G401 (cell line): ENCODE measurements around the gene ADGRG7. TPM values are rescaled to one million over a fixed set of nuclear protein-coding genes. Genes with fewer than 3 reads are reported as not detected.

Experiments
- DNase-seq: peaks from one replicate; pipeline ENCODE4 v3.0.0-alpha.2; 2015; ENCODE audit warnings: low spot score
- in situ Hi-C: cut with HindIII; loops from 2 replicates; pipeline ENCODE4 v1.10.0; 2016; ENCODE audit warnings: low sequenced_read_pairs, mixed read lengths
- total RNA-seq: library from RNA; depleted of rRNA; stranded (reverse); fragments of >200 nt; shearing (Covaris generic); gene quantifications from 2 replicates; pipeline ENCODE4 v1.2.3, GENCODE V29; 2014

ADGRG7 gene
- total RNA-seq, 1 experiment from 2014 or later: not detected

DNA sequence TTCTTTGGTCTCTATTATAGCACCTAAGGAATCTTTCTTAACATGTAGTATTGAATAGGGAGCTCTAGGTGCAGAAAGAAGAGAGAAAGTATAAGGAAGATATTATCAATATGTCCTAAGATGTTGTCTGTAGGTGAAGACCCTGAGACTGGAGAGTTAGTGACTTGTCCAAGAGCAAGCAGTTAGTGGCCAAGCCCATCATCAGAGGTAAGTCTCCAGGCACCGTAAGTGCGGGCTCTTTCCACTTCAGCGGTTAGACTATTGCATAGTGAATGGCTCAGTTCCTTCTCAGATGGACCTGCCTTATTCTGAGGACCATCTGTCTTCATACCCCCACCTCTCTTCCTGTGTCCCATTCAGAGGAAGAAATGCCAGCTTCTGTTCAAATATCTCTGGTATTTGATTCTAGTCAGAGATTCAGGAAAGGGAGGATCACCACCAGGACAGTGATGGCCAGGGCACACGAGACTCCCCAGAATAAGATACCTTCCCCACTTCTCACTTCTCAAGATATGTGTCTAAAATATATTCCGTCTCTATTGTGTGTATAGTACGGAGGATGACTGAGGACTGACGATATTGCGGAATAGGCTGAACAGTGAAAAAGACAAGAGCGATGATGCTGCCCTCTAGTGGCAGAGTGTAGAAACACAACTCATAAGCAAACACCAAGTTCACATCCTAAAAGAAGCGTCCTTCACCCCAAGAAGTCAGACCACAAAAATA is 19.1 kb upstream of the ADGRG7 start:
- DNase-seq: peak; percentile 81
- in situ Hi-C loops: loop anchor here (25.0 kb wide), 2 partner anchors 128 to 253 kb away; partner anchors contain the start of gene NIT2

DNA sequence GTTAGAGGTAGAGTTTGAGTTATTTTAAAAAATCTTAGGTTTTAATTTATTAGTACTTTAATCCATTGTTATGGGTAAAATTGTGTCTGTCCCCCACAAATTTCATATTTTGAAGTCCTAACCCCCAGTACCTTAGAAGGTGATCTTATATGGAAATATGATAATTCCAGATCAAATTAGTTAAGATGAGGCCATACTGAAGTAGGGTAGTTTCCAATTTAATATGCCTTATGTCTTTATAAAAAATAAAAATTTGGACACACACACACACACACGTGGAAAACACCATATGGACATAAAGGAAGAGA is 18.6 kb upstream of the ADGRG7 start:
- in situ Hi-C loops: loop anchor here (25.0 kb wide), 2 partner anchors 128 to 253 kb away; partner anchors contain the start of gene NIT2
- no peak for DNase-seq

DNA sequence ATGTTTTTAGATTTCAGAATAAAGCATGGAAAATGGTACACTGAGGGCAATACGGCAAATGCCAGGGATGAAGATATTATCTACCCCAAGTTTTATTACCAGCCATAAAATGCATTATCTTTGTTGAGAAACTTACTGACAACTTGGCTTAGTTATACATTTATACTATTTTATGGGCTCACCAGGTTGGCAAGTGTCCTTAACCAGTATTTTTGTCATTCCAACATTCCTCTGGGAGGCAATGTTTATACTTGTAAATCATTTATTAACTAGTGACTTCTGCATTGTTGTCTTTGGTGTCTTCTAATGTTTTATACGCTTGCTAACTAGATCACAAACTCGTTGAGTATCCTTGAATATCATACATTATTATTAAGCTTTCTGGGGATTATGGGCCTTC is 18.0 kb upstream of the ADGRG7 start:
- DNase-seq: no peak
- in situ Hi-C loops: loop anchor here (25.0 kb wide), 2 partner anchors 129 to 254 kb away; partner anchors contain the start of gene NIT2

DNA sequence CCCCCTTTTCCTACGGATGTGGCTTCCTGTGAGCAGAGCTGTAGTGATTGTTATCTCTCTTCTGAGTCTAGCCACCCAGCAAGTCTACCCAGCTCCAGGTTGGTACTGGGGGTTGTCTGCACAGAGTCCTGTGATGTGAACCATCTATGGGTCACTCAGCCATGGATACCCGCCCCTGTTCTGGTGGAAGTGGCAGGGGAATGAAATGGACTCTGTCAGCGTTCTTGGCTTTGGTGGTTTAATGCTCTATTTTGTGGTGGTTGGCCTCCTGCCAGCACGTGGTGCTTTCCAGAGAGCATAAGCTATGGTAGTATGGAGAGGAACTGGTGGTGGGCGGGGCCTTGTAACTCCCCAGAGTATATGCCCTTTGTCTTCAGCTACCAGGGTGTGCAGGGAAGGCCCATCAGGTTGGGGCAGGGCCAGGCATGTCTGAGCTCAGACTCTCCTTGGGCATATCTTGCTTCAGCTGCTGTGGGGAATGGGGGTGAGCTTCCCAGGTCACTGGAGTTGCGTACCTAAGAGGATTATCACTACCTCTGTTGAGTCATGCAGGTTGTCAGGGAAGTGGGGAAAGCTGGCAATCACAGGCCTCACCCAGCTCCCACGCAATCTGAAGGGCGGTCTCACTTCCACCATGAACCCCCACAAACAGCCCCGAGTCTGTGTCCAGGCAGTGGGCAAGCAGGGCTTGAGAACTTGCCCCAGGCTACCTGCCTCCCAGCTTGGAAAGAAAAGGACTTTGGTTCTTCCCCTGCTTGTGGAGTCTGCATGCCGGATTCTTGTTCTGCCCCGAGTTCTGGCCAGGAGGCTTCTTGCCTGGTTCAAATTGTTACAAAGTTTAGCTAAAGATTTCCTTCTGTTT is 9.0 kb upstream of the ADGRG7 start:
- in situ Hi-C loops: no loop called here
- DNase-seq: no peak

DNA sequence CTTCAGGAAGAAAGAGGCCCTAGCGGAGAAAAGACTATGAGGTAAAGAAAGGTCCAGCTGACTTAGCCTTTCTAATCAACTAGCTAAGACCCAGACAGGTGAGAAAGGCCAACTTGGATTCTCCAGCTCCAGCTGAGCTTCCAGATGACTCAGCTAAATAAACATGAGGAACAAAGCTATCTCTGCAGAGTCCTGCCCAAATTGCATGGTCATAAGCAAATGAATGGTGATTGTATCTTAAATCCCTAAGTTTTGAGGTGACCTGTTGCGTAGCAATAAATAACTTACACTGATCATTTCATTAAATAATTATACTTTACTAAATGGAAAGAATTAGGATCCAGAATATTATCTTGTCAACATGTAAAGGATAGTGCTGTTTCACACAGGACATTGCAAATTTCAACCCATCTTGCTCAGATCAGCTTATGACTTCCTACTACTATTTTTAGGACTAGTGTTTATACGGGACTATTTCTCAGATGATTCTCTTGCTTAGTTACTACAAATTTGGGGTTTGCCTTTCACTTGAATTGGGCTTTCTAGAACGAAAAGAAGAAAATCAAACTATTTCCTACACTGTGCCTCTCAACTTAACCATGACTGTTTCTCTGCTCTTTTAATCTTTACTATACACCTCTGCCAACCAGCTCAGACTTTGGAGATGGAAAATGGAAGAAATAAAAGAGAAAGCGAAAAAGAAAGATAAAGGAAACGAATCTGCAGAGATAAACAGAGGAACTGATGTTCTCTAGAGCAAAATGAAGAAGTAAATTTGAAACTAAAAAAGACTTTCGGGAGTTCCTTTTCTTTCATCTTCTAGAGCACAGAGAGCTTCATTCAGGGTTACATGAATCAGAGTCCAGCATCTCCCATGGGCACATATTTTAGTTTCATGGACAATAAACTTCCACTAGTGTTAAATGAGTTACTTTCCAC is 6.6 kb upstream of the ADGRG7 start:
- in situ Hi-C loops: no loop called here
- no peak for DNase-seq

DNA sequence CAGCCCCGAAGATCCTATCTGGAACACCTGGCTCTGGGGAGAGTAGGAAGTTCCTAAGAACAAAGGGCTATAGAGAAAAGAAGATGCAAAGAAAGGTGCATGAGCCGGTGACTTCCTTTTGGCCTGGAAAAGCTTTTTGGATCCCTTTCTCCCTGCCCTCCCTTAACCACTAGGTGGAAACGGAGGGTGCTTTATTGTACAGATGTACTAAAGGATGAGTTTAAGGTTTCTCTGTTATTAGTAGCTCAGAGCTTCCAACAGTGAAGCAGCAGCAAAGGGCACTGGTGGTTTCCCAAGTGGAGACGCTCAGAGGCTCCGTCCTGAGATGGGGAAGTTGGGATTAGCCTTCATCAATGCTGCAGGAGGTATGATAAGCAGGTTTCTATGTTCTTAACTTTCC is 5.9 kb upstream of the ADGRG7 start:
- no peak for DNase-seq
- in situ Hi-C loops: no loop called here

DNA sequence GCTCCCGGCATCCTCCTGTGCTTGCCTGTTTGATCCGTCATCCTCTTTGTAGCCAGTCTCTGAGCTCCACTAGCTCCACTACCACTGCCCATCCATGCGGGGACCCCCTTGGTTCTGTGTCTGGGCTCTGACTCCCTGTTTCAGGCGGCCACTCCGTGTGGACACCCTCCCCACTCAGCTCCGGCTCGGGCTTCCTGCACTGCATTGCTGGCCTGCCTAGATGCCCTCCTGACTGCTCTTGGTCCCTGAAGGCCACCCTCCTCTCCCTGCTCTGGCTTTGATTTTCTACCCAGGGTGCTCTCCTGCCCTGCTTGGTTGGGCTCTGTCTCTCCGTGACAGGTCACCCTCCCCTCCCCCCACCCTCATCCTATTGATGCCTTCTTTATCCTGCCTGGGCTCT is 4.0 kb upstream of the ADGRG7 start:
- in situ Hi-C loops: no loop called here
- no peak for DNase-seq

DNA sequence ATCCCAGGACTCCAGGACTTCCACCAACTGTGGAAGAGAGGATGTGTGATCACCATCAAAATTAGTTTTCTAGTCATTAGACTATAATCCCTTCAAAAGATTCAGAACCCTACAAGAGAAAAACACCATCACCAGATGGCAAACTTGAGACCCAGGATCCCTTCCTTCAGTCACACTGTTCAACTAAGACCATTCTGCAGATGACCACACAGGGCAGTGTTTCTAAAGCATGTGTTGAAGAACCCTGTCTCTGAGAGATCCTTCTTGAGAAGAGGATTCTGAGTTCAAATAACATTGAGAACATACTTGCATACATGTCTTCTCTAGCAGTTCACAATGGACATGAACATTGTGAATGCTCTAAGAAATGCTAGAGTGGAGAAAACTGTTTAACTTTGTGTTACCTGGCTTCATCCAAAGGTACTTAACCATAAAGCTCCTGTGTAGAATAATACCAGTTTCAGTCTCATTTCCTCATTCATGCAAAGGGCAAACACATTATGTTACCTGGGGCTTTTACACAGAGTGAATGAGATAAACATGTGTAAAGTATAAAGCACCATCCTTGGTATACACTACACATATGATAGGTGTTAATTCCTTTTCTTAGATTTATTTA is 2.4 kb upstream of the ADGRG7 start:
- no peak for DNase-seq
- in situ Hi-C loops: no loop called here

DNA sequence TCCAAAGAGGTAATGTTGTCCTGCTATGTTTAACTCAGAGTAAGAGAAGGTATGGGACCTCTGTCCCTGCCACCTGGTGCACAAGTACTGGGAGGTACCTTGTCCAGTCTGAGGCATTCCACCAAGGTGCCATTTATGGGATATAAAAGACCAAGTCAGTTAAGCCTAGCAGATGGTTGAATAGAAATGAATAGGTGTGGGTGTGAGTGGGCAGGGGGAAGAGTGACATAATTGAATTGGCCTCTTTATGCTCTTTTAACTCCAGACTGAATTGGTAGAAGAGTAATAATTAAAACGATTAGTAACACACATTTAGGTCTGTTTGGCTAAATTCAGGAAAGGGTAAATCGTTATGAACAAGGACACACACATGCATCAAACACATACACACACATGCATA is 562 bp downstream of the ADGRG7 start:
- no peak for DNase-seq
- in situ Hi-C loops: no loop called here

DNA sequence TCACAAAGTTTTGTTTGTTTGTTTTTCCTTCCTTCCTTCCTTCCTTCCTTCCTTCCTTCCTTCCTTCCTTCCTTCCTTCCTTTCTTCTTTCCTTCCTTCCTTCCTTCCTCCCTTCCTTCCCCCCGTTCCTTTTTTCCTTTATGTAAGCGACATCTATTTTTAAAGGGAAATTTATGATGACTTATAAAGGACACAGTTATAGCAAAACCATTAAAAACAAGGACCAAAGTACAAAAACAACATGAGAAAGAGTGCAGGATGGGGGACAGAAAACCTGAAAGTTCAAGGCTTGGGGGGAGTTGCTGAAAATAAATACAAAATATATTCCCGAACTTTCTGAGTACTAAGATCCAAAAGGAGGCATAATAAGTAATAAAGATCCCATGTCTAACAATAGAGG is 1.8 kb downstream of the ADGRG7 start:
- in situ Hi-C loops: no loop called here
- no peak for DNase-seq

DNA sequence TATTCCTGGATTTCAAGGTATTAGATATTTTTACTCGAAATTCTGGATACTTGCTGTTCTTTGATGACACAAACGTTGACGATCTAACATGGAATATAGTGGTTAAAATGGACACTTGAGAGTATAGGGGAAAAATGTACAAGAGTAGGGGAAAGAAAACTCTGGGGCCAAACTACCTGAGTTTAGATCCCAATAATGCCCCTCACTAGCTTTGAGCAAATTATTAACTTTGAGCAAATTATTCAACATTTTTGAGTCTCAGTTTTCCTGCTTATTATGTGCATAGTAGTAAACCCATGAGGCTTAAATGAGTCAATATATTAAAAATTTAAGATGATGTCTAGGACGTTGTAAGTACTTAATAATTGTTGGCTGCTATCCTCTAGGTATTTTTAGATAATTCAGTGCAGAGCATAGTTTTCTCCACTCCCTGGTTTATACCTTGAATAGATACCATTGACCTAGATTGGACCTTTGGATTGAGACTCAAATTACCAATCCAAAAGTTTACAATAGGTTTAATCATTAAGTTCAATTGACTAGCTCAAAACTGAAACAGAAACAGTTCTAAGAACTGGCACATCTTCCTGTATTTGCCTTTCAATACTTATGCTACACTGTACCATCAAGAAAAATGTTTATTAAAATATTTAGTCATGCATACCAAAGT is 4.5 kb downstream of the ADGRG7 start:
- no peak for DNase-seq
- in situ Hi-C loops: no loop called here

DNA sequence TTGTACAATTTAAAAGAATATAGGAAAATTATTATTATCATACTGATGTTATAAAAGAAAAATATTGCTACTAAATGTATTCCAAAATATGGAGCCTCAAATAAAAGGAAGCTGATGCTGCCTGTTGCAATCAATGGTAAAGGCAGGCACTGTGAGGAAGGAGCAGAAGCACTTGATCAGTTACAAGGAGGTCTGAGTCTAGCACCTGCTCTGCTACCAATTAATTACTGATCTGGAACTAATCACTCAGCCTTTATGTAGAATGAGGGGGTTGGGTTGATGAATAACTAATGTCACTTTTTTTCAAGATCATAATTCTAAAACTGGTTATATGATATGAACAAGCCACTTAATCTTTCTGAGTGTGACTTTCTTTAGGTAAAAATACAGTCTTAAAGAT is 5.5 kb downstream of the ADGRG7 start:
- DNase-seq: no peak
- in situ Hi-C loops: no loop called here

DNA sequence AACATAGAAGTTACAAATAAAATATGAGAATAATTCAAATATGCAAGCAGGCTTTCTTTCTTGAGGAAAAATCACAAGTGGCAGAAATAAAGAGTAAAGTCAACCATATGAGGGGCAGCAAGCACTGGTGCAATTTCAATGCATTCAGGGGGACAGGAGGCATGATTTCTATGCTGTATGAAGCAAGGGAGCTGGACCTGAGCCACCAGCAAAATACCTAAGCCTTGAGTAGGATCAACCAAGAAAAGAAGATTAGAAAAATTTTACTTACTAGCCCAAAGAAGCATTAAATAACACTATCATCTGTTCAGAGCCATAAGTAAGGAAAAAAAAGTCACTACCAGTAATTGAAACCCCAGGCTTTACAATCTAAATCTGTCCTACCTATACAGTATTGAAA is 6.3 kb downstream of the ADGRG7 start:
- no peak for DNase-seq
- in situ Hi-C loops: no loop called here

DNA sequence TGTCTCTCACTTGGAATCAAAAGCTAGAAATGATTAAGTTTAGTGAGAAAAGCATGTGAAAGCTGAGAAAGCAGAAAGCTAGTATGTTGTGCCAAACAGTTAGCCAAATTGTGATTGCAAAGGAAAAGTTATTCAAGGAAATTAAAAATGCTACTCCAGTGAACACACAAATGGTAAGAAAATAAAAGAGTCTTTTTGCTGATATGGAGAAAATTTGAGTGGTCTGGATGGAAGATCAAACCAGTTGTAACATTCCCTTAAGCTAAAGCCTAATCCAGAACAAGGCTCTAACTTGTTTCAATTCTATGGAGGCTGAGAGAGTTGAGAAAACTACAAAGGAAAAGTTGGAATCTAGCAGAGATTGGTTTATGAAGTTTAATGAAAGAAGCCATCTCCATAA is 11.8 kb downstream of the ADGRG7 start:
- DNase-seq: no peak
- in situ Hi-C loops: no loop called here

DNA sequence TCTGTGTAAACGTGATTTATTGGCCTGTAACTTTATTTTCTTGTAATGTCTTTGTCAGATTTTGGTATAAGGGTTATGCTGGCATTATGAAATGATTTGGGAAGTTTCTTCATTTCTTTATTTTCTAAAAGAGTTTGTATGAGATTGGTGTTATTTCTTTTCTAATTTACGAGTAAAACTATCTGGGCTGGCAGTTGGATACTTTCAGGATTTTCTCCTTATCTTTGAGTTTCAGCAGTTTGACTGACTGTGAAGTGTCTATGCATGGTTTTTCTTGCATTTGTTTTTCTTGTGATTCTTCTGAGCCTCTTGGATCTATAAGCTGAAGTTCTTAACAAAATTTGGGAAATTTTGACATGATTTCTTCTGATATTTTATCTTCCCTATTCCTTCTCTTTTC is 18.1 kb downstream of the ADGRG7 start:
- in situ Hi-C loops: no loop called here

DNA sequence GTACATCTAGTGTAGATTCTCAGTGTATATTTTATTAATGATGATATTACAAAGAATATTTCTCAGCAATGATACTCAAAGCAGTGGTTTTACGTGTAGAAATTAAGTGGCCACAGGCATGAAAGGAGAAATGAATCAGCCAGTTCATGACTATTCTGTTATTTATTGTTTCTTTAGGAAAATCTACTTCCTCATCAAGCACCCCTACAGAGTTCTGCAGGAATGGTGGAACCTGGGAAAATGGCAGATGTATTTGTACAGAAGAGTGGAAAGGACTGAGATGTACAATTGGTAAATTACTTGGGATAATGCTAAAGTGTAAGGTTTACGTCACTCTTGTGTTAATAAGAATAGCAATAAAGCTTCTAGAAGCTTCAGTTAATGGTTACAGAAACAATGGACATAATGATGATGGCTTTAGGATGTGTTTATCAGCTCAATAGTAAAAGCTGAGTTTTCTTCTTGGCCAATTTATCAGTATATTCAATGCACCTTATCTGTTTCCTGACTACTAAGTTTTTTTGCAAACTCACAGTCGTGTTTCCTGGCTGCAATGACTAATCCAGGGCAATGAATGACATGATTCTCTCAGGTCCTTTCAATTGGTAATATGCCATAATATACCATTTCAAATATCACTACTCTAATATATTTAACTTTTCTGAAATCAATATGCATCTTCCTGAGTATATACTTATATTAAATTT is 20.2 kb downstream of the ADGRG7 start:
- DNase-seq: no peak
- in situ Hi-C loops: no loop called here

More for the DNA sequence above, 18.1 kb downstream of the ADGRG7 start:
- no peak for DNase-seq

DNA sequence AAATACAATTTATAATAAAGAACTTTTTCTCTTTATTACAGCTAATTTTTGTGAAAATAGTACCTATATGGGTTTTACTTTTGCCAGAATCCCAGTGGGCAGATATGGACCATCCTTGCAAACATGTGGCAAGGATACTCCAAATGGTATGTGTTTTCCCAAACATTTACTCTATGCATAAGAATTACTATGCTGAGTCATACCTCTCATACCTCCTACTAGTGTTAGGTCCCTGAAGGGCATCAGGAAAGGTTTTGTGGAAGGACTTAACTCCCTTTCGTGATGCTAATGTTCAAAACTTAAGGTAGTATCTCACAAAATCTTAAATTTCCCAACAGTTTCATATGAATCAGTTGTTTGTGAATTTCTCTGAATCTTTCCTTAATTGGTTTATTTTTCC is 21.3 kb downstream of the ADGRG7 start:
- in situ Hi-C loops: no loop called here
- no peak for DNase-seq

DNA sequence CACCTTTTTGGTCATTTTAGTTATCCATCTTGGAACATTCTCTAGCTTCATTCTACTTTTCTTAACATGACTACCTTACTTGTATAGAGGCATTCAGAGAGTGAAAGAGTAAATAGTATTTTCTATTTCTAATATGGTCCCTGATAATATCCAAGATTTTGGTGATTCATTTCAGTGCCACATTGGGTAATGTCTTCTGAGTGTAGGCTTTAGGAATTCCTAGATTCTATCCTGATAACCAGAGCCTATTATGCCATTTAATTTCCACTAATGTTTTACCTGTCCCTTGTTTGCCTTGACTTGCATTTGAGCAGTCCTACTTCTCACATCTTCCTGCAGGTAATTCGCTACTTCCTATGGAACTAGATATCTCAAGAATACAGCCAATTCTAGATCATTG is 21.8 kb downstream of the ADGRG7 start:
- no peak for DNase-seq
- in situ Hi-C loops: no loop called here
